NCI-H1417 treated with DMSO at 0.1 percent for 48 hours (cell line): ENCODE measurements around the gene CD37.
"Not testable (repeated sequence)": the region's sequence is repeated elsewhere in the genome, so short reads cannot be mapped to it uniquely, and the experiment has no call there.

ENCODE experiments used
- DNase-seq: peaks from one replicate; lab custom pipeline; 2025; lab: John Stamatoyannopoulos, UW

Gene CD37

GRCh38 chr19:49335071-49335783 lies at the start of gene CD37:
Gene CD37, plus strand, starts transcription at chr19:49335406. Its CDS starts 135 bp downstream, at chr19:49335541.
- DNase-seq: no peak

- no peak for DNase-seq
Measured at GRCh38 chr19:49287141-49287770, 48.0 kb upstream of the CD37 start.

- not testable (repeated sequence) for DNase-seq
Measured at GRCh38 chr19:49288205-49288604, 47.0 kb upstream of the CD37 start.

- not testable (repeated sequence) for DNase-seq
Measured at GRCh38 chr19:49289286-49289685, 45.9 kb upstream of the CD37 start.

GRCh38 chr19:49290517-49290916 lies 44.7 kb upstream of the CD37 start:
- DNase-seq: no peak

- no peak for DNase-seq
Measured at GRCh38 chr19:49294401-49294800, 40.8 kb upstream of the CD37 start.

GRCh38 chr19:49295208-49295880 lies 39.9 kb upstream of the CD37 start:
- no peak for DNase-seq

GRCh38 chr19:49297403-49297802 lies 37.8 kb upstream of the CD37 start:
- no peak for DNase-seq

- not testable (repeated sequence) for DNase-seq
Measured at GRCh38 chr19:49298653-49299052, 36.6 kb upstream of the CD37 start.

- DNase-seq: no peak
Measured at GRCh38 chr19:49301165-49301865, 33.9 kb upstream of the CD37 start.

- no peak for DNase-seq
Measured at GRCh38 chr19:49301866-49302252, 33.3 kb upstream of the CD37 start.

GRCh38 chr19:49306734-49307133 lies 28.5 kb upstream of the CD37 start:
- DNase-seq: not testable (repeated sequence)

- no peak for DNase-seq
Measured at GRCh38 chr19:49309087-49309486, 26.1 kb upstream of the CD37 start.

GRCh38 chr19:49315111-49315510 lies 20.1 kb upstream of the CD37 start:
- DNase-seq: no peak

- DNase-seq: no peak
Measured at GRCh38 chr19:49316284-49316683, 18.9 kb upstream of the CD37 start.

GRCh38 chr19:49318296-49318695 lies 16.9 kb upstream of the CD37 start:
- no peak for DNase-seq

- no peak for DNase-seq
Measured at GRCh38 chr19:49324801-49325576, 10.2 kb upstream of the CD37 start, which contains the start of gene SLC6A16. Gene SLC6A16, minus strand, starts transcription at chr19:49325191. Its CDS starts 13,844 bp downstream, at chr19:49311347.

- not testable (repeated sequence) for DNase-seq
Measured at GRCh38 chr19:49325756-49326155, 9.4 kb upstream of the CD37 start.

- DNase-seq: no peak
Measured at GRCh38 chr19:49326165-49326704, 9.0 kb upstream of the CD37 start.

GRCh38 chr19:49327878-49328544 lies 7.2 kb upstream of the CD37 start:
- DNase-seq: no peak

GRCh38 chr19:49328741-49329140 lies 6.5 kb upstream of the CD37 start:
- DNase-seq: no peak
